Endothelial cell of umbilical vein (primary cell): Measurements from ENCODE around the gene ANKIB1. TPM values are rescaled to one million over a fixed set of nuclear protein-coding genes. Genes with fewer than 3 reads are reported as not detected.

Experiments used
- BruUV-seq: library from RNA; stranded (reverse); fragments of 400-500 nt; replicated peaks from 2 replicates; lab custom pipeline; 2021; lab: Mats Ljungman, UMichigan
- CTCF ChIA-PET: fragments of 300-600, 350-600 bp; sonication (Branson Sonifier 250); formaldehyde crosslinking; loops from one replicate; lab custom pipeline; 2021; ENCODE audit warnings: antibody characterized with exemption, inconsistent platforms; lab: Charles Lee
- POLR2A ChIA-PET: fragments of 300-600, 350-600 bp; sonication (Branson Sonifier 250); formaldehyde crosslinking; loops from one replicate; lab custom pipeline; 2021; ENCODE audit warnings: antibody characterized with exemption, inconsistent platforms; lab: Charles Lee
- DNase-seq: peaks from one replicate; pipeline ENCODE4 v3.0.0-alpha.2; 2011; ENCODE audit warnings: low read depth, low spot score
- FAIRE-seq: peaks from 2 replicates; lab custom pipeline; 2011; peaks lifted over from hg19 to GRCh38; lab: Jason Lieb, UNC
- H2AFZ ChIP-seq: 2 replicates; pipeline ENCODE4 v1.6.0; 2012; ENCODE audit warnings: low read depth, low read length, control low read depth, inconsistent platforms
- H3K27ac ChIP-seq: 2 replicates; pipeline ENCODE4 v1.5.1; 2011; ENCODE audit warnings: low read depth, mild to moderate bottlenecking, control low read depth, low read length, moderate library complexity; ENCODE audit not compliant: insufficient read depth
- H3K27me3 ChIP-seq, 2 experiments: 2 replicates each; pipeline versions ENCODE4 v1.6.0 to v1.6.1; 2011; ENCODE audit warnings: low read length in 2 of 2, mixed read lengths in 1 of 2; ENCODE audit not compliant: control insufficient read depth in 2 of 2, insufficient read depth in 2 of 2
- H3K36me3 ChIP-seq, 2 experiments: 2 replicates in 1 of 2; 3 replicates in 1 of 2; pipeline ENCODE4 v1.5.1; 2011; ENCODE audit warnings: low read length in 2 of 2, mild to moderate bottlenecking in 1 of 2, moderate library complexity in 1 of 2; ENCODE audit not compliant: control insufficient read depth in 2 of 2, insufficient read depth in 2 of 2; ENCODE audit errors: extremely low read depth in 1 of 2
- H3K4me1 ChIP-seq: 3 replicates; pipeline ENCODE4 v1.5.1; 2011; ENCODE audit warnings: mild to moderate bottlenecking, low read length; ENCODE audit not compliant: control insufficient read depth, insufficient read depth; ENCODE audit errors: extremely low read depth
- H3K4me2 ChIP-seq: 2 replicates; pipeline ENCODE4 v1.6.1; 2011; ENCODE audit warnings: low read length, control low read depth, mixed read lengths; ENCODE audit not compliant: insufficient read depth
- H3K4me3 ChIP-seq, 3 experiments: fragments of 200-600 bp in 1 of 3; sonication (generic), shearing (Covaris generic) in 1 of 3; replicated peaks in 1 of 3; 2 replicates each; pipeline ENCODE4 v1.5.1; 2011 to 2016; ENCODE audit warnings: control low read depth in 3 of 3, low read length in 3 of 3, mild to moderate bottlenecking in 2 of 3, inconsistent platforms in 1 of 3, low read depth in 1 of 3, moderate library complexity in 1 of 3; ENCODE audit not compliant: insufficient read depth in 1 of 3
- H3K79me2 ChIP-seq: 2 replicates; pipeline ENCODE4 v1.6.0; 2012; ENCODE audit warnings: low read length, inconsistent platforms; ENCODE audit not compliant: control insufficient read depth, insufficient read depth
- H3K9ac ChIP-seq: replicated peaks from 2 replicates; pipeline ENCODE3; 2011; ENCODE audit warnings: low read length, control low read depth; ENCODE audit not compliant: insufficient read depth; ENCODE audit errors: extremely low read depth
- H3K9me1 ChIP-seq: replicated peaks from 3 replicates; pipeline ENCODE4 v1.6.0; 2011; ENCODE audit warnings: mild to moderate bottlenecking, low read length; ENCODE audit not compliant: control insufficient read depth, insufficient read depth; ENCODE audit errors: extremely low read depth
- H3K9me3 ChIP-seq: replicated peaks from 2 replicates; pipeline ENCODE4 v1.5.1; 2012; ENCODE audit warnings: low read length, inconsistent platforms; ENCODE audit not compliant: control insufficient read depth, insufficient read depth
- H4K20me1 ChIP-seq: replicated peaks from 2 replicates; pipeline ENCODE3; 2011; ENCODE audit warnings: mild to moderate bottlenecking, low read length; ENCODE audit not compliant: control insufficient read depth, insufficient read depth; ENCODE audit errors: extremely low read depth
- CTCF ChIP-seq, 2 donors: IDR thresholded peaks; 1 replicate in 1 of 2; 2 replicates in 1 of 2; pipeline ENCODE4 v1.5.1; 2011; ENCODE audit warnings: low read length in 2 of 2, mild to moderate bottlenecking in 2 of 2, moderate library complexity in 2 of 2, control low read depth in 1 of 2, inconsistent platforms in 1 of 2, low read depth in 1 of 2; ENCODE audit not compliant: insufficient read depth in 1 of 2; ENCODE audit errors: extremely low read depth in 1 of 2
- EZH2 ChIP-seq: IDR thresholded peaks from 2 replicates; pipeline ENCODE4 v1.6.1; 2012; ENCODE audit warnings: borderline replicate concordance, low read depth, mild to moderate bottlenecking, moderate library complexity, low read length, inconsistent platforms; ENCODE audit not compliant: severe bottlenecking
- FOS ChIP-seq: IDR thresholded peaks from 2 replicates; pipeline ENCODE4 v1.6.1; 2011; ENCODE audit warnings: mild to moderate bottlenecking, low read length, moderate library complexity, borderline replicate concordance; ENCODE audit not compliant: insufficient read depth
- GATA2 ChIP-seq: IDR thresholded peaks from 2 replicates; pipeline ENCODE4 v1.7.0; 2011; ENCODE audit warnings: low read depth, mild to moderate bottlenecking, moderate library complexity, mixed read lengths, low read length; ENCODE audit not compliant: insufficient read length, insufficient read depth
- JUN ChIP-seq: IDR thresholded peaks from 2 replicates; pipeline ENCODE4 v1.6.1; 2011; ENCODE audit warnings: borderline replicate concordance, low read depth; ENCODE audit not compliant: insufficient read length, insufficient read depth
- MAX ChIP-seq: IDR thresholded peaks from 2 replicates; pipeline ENCODE4 v1.6.1; 2011; ENCODE audit not compliant: insufficient read depth, insufficient read length
- MYC ChIP-seq: IDR thresholded peaks from one replicate; pipeline ENCODE4 v1.6.1; 2011; ENCODE audit warnings: mild to moderate bottlenecking, low read depth, low read length
- POLR2A ChIP-seq: IDR thresholded peaks from 2 replicates; pipeline ENCODE4 v1.6.1; 2012; ENCODE audit warnings: low read depth, mild to moderate bottlenecking, control low read depth, low read length
- POLR2AphosphoS5 ChIP-seq: IDR thresholded peaks from 2 replicates; pipeline ENCODE4 v1.6.1; 2012; ENCODE audit warnings: low read depth, mild to moderate bottlenecking, control low read depth, low read length, moderate library complexity; ENCODE audit not compliant: insufficient read depth
- dilution Hi-C: fragments of 300-500 bp; cut with MboI; formaldehyde crosslinking; loops from one replicate; pipeline ENCODE4 v1.15.0; 2019; ENCODE audit warnings: low sequenced_read_pairs; ENCODE audit not compliant: extremely low pct_ligation_motif_present
- intact Hi-C: fragments of 100-400 bp; cut with micrococcal nuclease; formaldehyde crosslinking; loops from one replicate; pipeline ENCODE4 v1.10.0; 2022
- polyA plus RNA-seq, 4 experiments: library from polyadenylated mRNA; depleted of rRNA in 3 of 4; stranded (reverse) in 3 of 4; unstranded in 1 of 4; fragments of >200 nt; gene quantifications; 2 replicates each; pipeline versions ENCODE4 v1.2.1 to v1.2.3, GENCODE V29; 2011 to 2012; ENCODE audit warnings: missing spikeins in 1 of 4
- total RNA-seq: library from RNA; stranded (reverse); gene quantifications from 2 replicates; pipeline ENCODE4 v1.2.3, GENCODE V29; 2021

The ANKIB1 gene
- total and polyA plus RNA-seq, 2 donors (not counting 3 experiments of a cell fraction or from before 2014, with no cell fraction given) = 16.9 to 56.5 TPM

GRCh38 chr7:92403760-92404074, 157.9 kb downstream of the ANKIB1 start:
- Histone ChIP-seq H3K27me3 (no peaks in the 10 kb centered on the region), H3K9me1 (no peaks in the 10 kb centered on the region), H3K79me2 (no peaks in the 10 kb centered on the region), H3K9me3 (no peaks in the 10 kb centered on the region), H3K27ac (no peak overlapping the region), H3K36me3 (peaks cover 0 to 2% of the 10 kb centered on the region in 2 experiments), H2AFZ (no peak overlapping the region), H3K9ac (no peak overlapping the region), H4K20me1 (no peaks in the 10 kb centered on the region), H3K4me1 (no peaks in the 10 kb centered on the region), H3K4me3 (no peak overlapping the region), H3K4me2 (no peak overlapping the region)
- no peak for TF ChIP-seq CTCF (IDR thresholded peaks at IDR 0.05; ENCODE audit: extremely low read depth in 1 of 2, insufficient read depth in 1 of 2, low read depth in 1 of 2, low read length in 2 of 2)
- TF ChIP-seq POLR2AphosphoS5 = no peak
- TF ChIP-seq POLR2A = no peak
- no peak for TF ChIP-seq EZH2
- TF ChIP-seq JUN = no peak
- no peak for TF ChIP-seq MYC
- no peak for TF ChIP-seq GATA2
- TF ChIP-seq MAX = no peak
- no peak for TF ChIP-seq FOS
- ChIA-PET CTCF (interaction anchor here (1.7 kb wide), 1 partner anchor 12 kb away, joined by 4 read pairs; no protein-coding TSS in a partner anchor), POLR2A (no interaction called here)
- BruUV-seq = no TSS peak
- dilution Hi-C loops (no loop called here), intact Hi-C loops (no loop called here)
- FAIRE-seq (no peak), DNase-seq (no peak)
